ENCODE results near the gene NCKIPSD.

Gene NCKIPSD

GRCh38 chr3:48688032-48688736 is 2.5 kb upstream of the NCKIPSD start:
- Mint-ChIP-seq H3K36me3 (ENCODE audit: low read depth) (peaks cover 36% of the 10 kb centered on the region), H3K27me3 (no peaks in the 10 kb centered on the region), H3K9me3 (no peaks in the 10 kb centered on the region), H3K27ac (no peak overlapping the region), H3K4me3 (no peak overlapping the region), H3K4me1 (ENCODE audit: low read depth) (peaks cover 23% of the 10 kb centered on the region)

- no peak overlapping the region for H3K27ac Mint-ChIP-seq
- peaks cover 27% of the 10 kb centered on the region for H3K36me3 Mint-ChIP-seq (ENCODE audit: low read depth)
These were observed 1.5 kb upstream of the NCKIPSD start for GRCh38 chr3:48687220-48687678.

GRCh38 chr3:48686538-48687219 is 964 bp upstream of the NCKIPSD start:
- H3K27me3 Mint-ChIP-seq = no peaks in the 10 kb centered on the region
- H3K36me3 Mint-ChIP-seq (ENCODE audit: low read depth) = peaks cover 23% of the 10 kb centered on the region
- H3K27ac Mint-ChIP-seq = peak overlapping the region; percentile 82

More at GRCh38 chr3:48687220-48687678, 1.5 kb upstream of the NCKIPSD start:
- H3K4me1 Mint-ChIP-seq (ENCODE audit: low read depth) = peaks cover 23% of the 10 kb centered on the region
- H3K4me3 Mint-ChIP-seq = no peak overlapping the region
- H3K9me3 Mint-ChIP-seq = no peaks in the 10 kb centered on the region
- H3K27me3 Mint-ChIP-seq = no peaks in the 10 kb centered on the region

GRCh38 chr3:48685293-48685602 is 467 bp downstream of the NCKIPSD start:
- H3K27me3 Mint-ChIP-seq = no peaks in the 10 kb centered on the region
- H3K9me3 Mint-ChIP-seq = no peaks in the 10 kb centered on the region
- H3K27ac Mint-ChIP-seq = peak overlapping the region; percentile 79
- H3K36me3 Mint-ChIP-seq (ENCODE audit: low read depth) = peaks cover 26% of the 10 kb centered on the region
- peak overlapping the region; percentile 84 for H3K4me3 Mint-ChIP-seq
- peaks cover 23% of the 10 kb centered on the region for H3K4me1 Mint-ChIP-seq (ENCODE audit: low read depth)

More at GRCh38 chr3:48686538-48687219, 964 bp upstream of the NCKIPSD start:
- Mint-ChIP-seq H3K4me3 (peak overlapping the region; percentile 84), H3K9me3 (no peaks in the 10 kb centered on the region), H3K4me1 (ENCODE audit: low read depth) (peaks cover 23% of the 10 kb centered on the region)

GRCh38 chr3:48684480-48685143 is 1.1 kb downstream of the NCKIPSD start:
- Mint-ChIP-seq H3K9me3 (no peaks in the 10 kb centered on the region), H3K4me1 (ENCODE audit: low read depth) (peaks cover 23% of the 10 kb centered on the region), H3K27me3 (no peaks in the 10 kb centered on the region), H3K36me3 (ENCODE audit: low read depth) (peaks cover 24% of the 10 kb centered on the region), H3K27ac (peak overlapping the region; percentile 79), H3K4me3 (peak overlapping the region; percentile 84)

GRCh38 chr3:48684054-48684349 is 1.7 kb downstream of the NCKIPSD start:
- Mint-ChIP-seq H3K36me3 (ENCODE audit: low read depth) (peaks cover 26% of the 10 kb centered on the region), H3K27me3 (no peaks in the 10 kb centered on the region), H3K27ac (peak overlapping the region; percentile 23), H3K4me1 (ENCODE audit: low read depth) (peaks cover 26% of the 10 kb centered on the region), H3K9me3 (no peaks in the 10 kb centered on the region), H3K4me3 (peak overlapping the region; percentile 84)

GRCh38 chr3:48682786-48683185 is 2.9 kb downstream of the NCKIPSD start:
- H3K9me3 Mint-ChIP-seq = no peaks in the 10 kb centered on the region
- no peak overlapping the region for H3K4me3 Mint-ChIP-seq
- no peaks in the 10 kb centered on the region for H3K27me3 Mint-ChIP-seq
- H3K4me1 Mint-ChIP-seq (ENCODE audit: low read depth) = peaks cover 26% of the 10 kb centered on the region
- H3K27ac Mint-ChIP-seq = no peak overlapping the region
- peaks cover 30% of the 10 kb centered on the region for H3K36me3 Mint-ChIP-seq (ENCODE audit: low read depth)

GRCh38 chr3:48681974-48682610 is 3.6 kb downstream of the NCKIPSD start:
- H3K4me3 Mint-ChIP-seq = no peak overlapping the region
- no peaks in the 10 kb centered on the region for H3K9me3 Mint-ChIP-seq

GRCh38 chr3:48681541-48681880 is 4.2 kb downstream of the NCKIPSD start:
- Mint-ChIP-seq H3K4me1 (ENCODE audit: low read depth) (peaks cover 24% of the 10 kb centered on the region), H3K36me3 (ENCODE audit: low read depth) (peaks cover 30% of the 10 kb centered on the region), H3K4me3 (no peak overlapping the region), H3K9me3 (no peaks in the 10 kb centered on the region), H3K27ac (no peak overlapping the region), H3K27me3 (no peaks in the 10 kb centered on the region)

More at GRCh38 chr3:48681974-48682610, 3.6 kb downstream of the NCKIPSD start:
- H3K27me3 Mint-ChIP-seq = no peaks in the 10 kb centered on the region
- H3K36me3 Mint-ChIP-seq (ENCODE audit: low read depth) = peaks cover 31% of the 10 kb centered on the region
- peaks cover 26% of the 10 kb centered on the region for H3K4me1 Mint-ChIP-seq (ENCODE audit: low read depth)
- H3K27ac Mint-ChIP-seq = no peak overlapping the region

GRCh38 chr3:48680811-48681540 is 4.7 kb downstream of the NCKIPSD start:
- H3K4me1 Mint-ChIP-seq (ENCODE audit: low read depth) = peaks cover 22% of the 10 kb centered on the region
- no peak overlapping the region for H3K27ac Mint-ChIP-seq
- no peaks in the 10 kb centered on the region for H3K27me3 Mint-ChIP-seq
- H3K36me3 Mint-ChIP-seq (ENCODE audit: low read depth) = peaks cover 35% of the 10 kb centered on the region
- H3K9me3 Mint-ChIP-seq = no peaks in the 10 kb centered on the region
- no peak overlapping the region for H3K4me3 Mint-ChIP-seq

- Mint-ChIP-seq H3K27ac (no peak overlapping the region), H3K4me3 (no peak overlapping the region), H3K36me3 (ENCODE audit: low read depth) (peaks cover 41% of the 10 kb centered on the region), H3K27me3 (no peaks in the 10 kb centered on the region), H3K4me1 (ENCODE audit: low read depth) (peaks cover 19% of the 10 kb centered on the region), H3K9me3 (no peaks in the 10 kb centered on the region)
These were observed 6.0 kb downstream of the NCKIPSD start for GRCh38 chr3:48679411-48680391.

GRCh38 chr3:48678566-48679380 is 6.9 kb downstream of the NCKIPSD start:
- H3K4me3 Mint-ChIP-seq = no peak overlapping the region
- H3K4me1 Mint-ChIP-seq (ENCODE audit: low read depth) = peaks cover 11% of the 10 kb centered on the region
- H3K36me3 Mint-ChIP-seq (ENCODE audit: low read depth) = peaks cover 41% of the 10 kb centered on the region
- H3K9me3 Mint-ChIP-seq = no peaks in the 10 kb centered on the region
- no peaks in the 10 kb centered on the region for H3K27me3 Mint-ChIP-seq
- H3K27ac Mint-ChIP-seq = no peak overlapping the region

GRCh38 chr3:48678056-48678455 is 7.7 kb downstream of the NCKIPSD start:
- H3K9me3 Mint-ChIP-seq = no peaks in the 10 kb centered on the region
- peaks cover 41% of the 10 kb centered on the region for H3K36me3 Mint-ChIP-seq (ENCODE audit: low read depth)
- H3K27me3 Mint-ChIP-seq = no peaks in the 10 kb centered on the region
- no peak overlapping the region for H3K27ac Mint-ChIP-seq
- H3K4me3 Mint-ChIP-seq = no peak overlapping the region
- peaks cover 6% of the 10 kb centered on the region for H3K4me1 Mint-ChIP-seq (ENCODE audit: low read depth)
